EL (cell line): Measurements from ENCODE around the gene SPX.

ENCODE experiments used
- DNase-seq: peaks from one replicate; pipeline ENCODE4 v3.0.0-alpha.2; 2016

SPX gene

DNA sequence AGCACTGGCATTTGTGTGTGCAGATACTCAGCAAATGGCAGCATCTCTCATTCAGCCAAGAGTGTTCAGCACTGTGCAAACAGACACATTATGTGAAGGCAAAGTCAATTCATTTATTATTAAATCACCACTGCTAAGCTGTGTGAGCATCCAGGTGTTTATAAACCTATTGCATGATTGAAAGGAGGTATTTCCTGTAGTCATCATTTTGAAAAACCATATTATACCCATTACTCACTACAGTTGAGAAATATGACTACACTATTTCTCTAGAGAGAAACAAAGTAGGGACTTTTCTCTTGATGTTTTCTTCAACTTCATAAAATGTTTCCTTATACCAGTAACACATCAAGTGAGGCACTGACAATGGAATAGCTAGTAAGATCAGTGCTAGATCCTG lies 13.7 kb downstream of the SPX start:
- no peak for DNase-seq

DNA sequence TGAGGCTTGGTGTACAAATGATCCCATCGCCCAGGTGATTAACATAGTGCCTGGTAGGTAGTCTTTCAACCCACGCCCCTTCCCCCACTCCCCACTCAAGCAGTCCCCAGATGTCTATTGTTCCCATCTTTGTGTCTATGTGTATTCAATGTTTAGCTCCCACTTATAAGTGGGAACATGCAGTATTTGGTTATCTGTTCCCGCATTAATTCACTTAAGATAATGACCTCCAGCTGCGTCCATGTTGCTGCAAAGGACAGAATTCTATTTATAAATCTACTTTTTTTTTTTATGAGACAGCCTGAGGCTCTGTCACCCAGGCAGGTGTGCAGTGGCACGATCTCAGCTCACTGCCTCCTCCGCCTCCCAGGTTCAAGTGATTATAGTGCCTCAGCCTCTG lies 15.7 kb downstream of the SPX start:
- no peak for DNase-seq

DNA sequence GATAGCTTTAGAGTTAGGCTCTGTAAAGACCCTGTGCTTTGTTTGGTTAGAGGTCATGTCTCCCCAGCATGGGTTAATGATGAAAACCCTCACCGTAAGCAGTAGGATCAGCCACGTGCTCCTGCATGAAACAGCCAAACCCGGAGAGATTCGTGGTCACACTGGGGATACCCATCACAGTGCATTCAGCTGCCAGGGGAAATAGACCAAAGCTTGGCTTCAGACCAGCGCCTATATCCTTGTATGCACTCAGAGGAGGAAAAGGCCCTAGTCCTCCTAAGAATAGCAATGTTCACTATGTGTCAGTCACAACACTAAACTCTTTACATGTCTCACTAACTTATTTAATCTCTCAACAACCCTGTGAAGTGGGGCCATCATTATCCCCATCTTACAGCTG lies 16.3 kb downstream of the SPX start:
- no peak for DNase-seq

DNA sequence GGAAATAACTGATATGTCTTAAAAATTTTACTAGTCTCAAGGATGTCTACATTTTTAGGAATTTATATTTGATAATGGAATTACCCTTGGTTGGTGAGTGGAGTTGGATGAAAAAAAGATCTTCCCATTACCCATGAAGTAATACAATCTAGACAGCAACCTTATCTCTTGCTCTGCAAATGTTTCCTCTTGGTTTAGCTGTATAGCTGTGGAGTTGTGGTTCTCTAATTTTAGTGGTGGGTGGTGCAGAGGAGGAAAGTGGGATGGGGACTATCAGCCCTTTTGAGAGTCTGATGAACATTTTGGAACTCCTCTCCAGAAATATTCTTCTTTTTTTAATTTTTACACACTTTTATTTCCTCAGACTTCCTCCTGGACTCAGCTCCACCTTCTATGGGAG lies 17.1 kb downstream of the SPX start:
- DNase-seq: no peak

DNA sequence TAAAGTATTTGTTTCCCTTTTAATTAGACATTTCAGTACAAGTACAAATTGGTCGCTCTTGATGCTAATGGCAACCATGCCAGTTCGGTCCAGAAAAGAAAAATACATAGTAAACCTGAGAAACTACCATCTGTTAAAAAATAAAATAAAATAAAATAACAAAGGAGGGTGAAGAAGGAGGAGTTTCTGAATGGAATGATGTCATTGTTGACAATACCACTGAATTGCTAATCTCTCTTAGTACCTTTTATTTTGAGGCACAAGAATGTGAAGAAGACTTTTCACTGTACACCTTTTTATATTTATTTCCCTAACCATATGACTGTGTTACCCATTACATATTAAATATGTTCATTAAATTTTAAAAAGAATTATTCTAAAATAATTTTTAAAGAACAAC lies 19.5 kb downstream of the SPX start:
- DNase-seq: no peak

DNA sequence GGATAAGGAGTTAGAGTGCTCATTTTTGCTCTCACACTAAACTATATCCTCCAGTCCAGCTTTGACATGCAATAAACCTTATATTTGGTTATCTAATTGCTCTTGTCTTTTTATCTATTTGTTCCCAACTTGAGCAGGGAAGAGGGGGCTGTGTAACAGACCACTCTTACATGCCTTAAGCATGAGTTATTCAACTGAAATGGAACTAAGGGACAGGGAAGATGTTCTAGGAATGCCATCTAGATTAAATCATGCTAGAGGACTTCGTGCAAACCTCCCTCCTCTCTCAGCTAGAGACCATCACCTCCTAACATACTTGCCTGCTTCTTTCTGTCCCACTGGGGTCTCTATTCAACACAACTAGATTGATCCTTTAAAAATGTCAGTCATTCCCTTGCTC lies 20.6 kb downstream of the SPX start:
- DNase-seq: peak; percentile 58

DNA sequence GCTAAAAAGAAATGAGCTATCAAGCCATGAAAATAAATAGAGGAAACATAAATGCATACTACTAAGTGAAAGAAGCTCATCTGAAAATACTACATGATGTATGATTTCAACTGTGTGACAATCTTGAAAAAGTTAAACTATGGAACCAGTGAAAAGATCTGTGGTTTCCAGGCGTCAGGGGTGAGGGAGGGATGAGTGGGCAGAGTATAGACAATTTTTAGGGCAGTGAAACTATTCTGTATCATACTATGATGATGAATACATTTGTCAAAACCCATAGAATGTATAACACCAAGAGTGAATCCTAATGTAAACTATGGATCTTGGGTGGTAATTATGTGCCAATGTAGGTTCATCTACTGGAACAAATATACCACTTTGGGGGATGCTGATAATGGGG lies 21.3 kb downstream of the SPX start:
- no peak for DNase-seq

DNA sequence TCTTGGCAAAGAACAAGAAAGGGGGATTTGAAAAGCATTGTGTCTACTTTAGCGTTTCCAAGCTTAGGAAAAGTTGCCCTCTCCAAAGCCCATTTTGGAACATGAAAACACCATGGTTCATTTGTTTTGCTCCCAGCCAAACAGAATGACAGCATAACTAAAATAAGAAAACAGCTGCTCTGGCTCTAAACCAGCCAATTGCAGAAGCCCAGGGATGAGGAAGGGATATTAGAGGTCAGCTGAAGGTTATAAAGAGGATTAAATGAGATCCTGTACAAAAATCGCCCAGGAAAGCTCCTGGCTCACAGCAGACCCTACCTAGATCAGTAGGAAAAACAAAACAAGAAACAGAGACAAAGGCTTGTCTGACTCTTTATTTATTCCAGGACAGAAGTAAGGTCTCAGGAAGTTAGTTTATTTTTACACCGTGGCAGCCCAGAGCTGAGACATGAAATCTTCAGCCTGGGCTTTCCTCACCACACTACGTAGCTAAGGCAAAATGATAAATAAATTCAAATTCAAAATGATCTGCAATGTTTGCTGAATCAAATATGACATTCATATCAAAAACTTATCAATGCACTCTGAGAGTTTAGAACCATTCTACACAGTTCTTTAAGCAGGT lies 25.9 kb downstream of the SPX start:
- no peak for DNase-seq

DNA sequence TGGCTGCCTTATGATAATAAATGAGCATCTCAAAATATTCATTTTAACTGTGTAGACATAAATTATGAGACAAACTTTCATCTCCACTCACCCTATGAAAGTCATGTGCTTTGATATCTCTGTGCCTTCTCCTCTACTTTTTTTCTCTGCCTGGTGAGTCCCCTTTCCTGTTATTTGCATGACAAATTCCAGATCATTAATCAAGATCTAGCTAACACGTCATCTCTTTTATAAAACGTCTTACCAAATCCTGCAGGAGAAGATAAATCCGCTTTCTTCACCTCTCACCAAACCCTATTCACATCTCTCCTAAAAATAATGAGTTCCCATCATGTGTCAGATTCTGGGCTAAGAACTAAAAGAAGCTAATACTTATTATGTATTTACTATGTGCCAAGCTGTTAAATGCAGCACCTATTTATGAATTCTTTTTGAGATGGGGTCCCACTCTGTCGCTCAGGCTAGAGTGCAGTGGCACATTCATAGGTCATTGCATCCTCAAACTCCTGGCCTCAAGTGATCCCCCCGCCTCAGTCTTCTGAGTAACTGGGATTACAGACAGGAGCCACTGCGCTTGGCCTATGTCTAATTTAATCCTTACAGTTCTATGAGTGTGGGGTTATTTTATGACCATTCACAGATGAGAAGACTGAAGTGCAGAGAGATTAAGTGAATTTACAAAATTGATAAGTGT lies 26.7 kb downstream of the SPX start:
- no peak for DNase-seq

DNA sequence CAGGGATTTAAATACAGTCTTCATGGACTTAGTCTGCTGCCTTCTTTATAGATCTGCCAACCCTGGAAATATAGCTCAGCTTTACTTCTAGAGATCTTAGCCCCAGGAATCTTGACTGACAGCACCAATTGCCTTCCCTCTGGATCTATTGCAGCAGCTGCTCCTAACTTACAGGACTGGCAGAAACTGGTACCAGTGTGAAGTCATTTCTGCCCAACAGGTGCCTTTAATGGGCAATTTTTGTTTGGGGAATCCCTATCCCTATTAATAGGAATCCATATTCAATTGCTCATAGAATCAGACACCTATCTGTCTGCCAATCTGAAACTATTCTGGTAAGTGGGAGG lies 27.2 kb downstream of the SPX start:
- DNase-seq: no peak

DNA sequence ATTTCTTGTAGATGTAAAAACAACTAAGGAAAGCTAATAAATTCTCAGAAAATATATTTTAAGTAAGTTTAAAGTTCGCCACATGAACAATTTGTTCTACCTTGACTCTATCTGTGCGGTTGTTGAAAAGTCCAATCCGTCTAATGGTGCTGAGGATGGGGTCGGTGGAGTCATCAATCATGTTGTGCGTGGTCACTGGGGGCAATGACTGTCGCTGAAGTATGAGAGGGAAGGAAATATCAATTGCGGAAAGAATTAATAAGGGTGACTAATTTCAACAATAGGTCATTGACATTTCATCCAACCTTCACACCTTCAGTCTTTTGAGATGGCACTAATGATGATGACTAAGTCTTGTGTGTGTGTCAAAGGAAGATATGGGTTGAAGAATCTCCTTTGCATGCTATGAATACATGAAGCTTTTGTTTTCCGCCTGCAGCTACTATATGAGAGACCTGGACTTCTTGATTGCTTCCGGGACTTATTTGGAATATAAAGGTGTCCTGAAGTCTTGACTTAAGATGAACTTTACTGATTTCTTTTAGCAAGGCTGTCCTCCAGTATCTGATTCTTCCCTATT lies 32.1 kb downstream of the SPX start:
- no peak for DNase-seq

DNA sequence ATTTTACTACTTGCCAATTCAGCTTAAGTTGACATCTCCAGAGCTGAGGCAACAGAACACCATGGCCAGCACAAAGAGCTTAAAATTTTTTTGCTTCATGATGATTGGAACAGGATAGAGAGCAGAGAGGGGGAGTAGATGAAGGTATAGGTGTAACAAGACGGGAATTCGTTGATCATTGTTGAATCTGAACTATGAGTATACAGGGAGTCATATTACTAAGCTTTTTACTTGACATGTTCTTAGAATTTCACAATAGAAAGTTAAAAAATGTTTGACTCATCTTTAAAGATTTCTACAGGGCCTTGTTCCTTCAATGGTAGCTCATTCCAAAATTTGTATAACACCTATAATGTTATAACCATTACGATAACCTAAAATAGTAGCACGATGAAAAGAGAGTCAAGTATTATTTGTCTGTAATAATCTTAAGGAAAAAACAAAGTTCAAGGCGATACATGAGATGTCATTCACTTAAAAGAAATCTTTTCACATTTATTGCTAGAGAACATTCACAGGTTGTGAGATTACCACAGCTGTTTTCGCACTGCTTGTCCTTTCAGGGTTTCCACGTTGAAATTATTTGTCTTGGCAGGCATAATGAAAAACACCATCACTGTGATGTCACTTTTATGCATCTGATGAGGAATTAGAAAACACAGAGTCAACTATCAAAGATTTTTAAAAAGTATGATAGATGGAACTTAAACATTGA lies 33.9 kb downstream of the SPX start:
- peak; percentile 26 for DNase-seq

DNA sequence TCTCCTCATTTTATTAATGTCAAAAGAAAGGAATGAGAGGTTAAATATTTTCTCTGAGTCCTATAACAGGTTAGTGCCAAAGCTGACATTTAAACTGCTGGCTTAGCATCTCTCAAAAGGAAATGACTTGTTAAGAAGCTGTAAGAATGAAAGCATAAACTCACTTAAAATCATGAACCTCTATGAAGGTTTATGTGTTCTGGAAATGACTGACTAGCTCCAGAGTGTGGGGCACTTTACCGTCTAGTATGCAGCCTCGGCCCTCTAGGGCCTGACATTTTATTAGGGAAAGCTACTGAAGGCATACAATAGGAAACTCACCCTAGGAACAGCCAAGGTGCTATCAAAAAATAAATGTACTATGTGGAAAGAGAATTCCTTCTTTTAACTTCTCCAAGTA lies 35.1 kb downstream of the SPX start:
- no peak for DNase-seq

DNA sequence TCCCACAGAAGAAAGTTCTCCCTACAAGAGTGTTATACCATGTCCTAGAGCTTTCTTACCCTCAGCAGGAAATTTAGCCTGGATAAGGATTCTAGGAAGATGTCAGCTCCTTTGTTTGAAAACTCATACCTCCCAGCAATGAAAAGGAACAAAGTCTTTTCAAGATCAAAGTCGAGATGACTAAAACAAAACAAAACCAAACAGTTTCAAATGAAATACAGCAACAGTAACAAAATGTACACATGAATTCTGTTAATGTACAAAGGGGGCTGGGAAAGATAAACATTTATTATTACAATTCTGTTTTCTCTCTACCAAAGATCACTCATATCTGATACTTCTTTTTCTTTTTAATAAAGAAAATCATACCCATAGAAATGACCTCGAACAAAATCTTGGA lies 36.8 kb downstream of the SPX start:
- DNase-seq: no peak

DNA sequence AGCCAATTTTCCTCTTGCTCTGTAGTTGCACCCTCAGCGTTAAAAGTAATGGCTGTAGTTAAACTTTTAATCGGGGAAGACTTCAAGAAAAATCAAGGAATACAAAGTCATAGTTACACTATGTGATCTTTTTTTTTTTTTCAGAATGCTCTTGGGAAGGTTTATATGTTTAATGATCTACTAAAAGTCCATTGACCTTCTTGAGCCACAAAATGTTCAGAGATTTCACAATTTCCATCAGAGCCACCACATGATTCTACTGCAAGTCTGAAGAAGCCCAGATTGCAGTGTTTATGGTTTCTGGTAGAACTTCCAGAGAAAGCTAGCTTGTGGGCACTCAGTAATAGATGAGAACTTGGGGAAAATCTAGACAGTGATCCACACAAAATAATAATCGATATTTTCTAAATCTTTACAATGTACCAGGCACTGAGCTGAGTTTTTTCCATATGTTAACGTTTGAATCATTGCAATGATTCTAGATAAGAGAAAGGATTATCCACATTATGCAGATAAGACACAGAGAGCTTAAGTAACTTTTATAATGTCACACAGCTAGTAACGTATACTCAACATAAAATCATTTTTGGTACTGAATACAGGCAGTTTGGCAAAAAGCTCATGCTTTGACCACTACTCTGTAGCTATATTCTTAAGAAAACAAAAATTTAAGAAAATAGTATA lies 40.3 kb downstream of the SPX start:
- no peak for DNase-seq

DNA sequence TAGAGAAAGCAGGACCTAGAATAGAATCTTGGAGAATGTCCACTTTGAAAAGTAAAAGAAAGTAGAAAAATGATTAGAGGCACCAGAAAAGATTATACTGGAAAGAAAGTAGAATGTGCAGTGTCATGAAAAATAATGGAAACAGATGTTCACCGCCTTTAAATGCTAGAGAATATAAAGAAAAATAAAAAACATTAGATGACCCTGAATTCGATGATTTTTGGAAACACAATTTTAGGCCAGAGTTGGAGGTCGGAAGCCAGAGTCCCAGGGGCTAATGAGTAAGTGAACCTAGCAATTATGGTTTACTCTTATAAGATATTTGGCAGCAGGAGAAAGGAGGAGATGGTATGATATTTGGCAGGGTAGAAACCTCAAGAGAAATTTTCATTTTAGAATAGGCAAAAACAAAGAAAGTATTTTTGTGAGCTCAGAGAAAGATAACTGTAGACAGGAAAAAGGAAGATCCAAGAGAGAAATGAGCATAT lies 40.9 kb downstream of the SPX start:
- DNase-seq: no peak

DNA sequence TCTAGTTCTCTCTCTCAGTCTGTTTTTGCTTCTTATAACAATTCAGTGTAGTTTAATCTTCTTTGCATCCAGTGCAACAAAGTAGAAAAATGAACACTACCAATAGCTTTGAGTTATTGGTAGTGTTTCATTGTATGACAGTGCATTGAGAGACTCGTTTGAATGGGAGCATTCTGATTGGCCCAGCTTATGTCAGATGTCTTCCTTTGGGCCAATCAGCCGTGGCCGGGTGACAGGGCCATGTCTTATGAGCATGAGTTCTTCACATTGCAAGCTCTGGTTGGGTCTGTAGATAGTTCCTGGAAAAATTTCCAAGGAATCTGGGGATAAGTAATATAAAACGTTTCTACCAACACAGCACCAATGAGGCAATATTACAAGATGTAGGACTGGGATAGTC lies 42.0 kb downstream of the SPX start:
- DNase-seq: no peak

DNA sequence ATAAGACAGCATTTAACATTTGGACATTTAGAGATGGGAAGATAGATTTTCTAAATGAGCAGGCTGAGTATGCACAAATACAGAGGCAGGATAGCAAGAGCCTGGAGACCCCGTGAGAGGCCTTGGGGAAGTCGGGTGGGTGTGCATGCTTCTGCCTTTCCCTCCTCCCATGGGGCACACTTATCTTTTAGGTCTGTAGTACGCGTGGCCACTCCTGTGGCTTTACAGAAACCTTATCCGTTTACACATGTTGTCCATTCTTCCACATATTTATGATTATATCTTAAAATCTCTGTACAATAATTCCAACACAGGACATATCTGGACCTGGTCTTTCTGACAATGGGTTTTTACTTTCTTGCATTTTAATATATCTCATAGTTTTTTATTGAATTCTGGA lies 45.0 kb downstream of the SPX start:
- no peak for DNase-seq

DNA sequence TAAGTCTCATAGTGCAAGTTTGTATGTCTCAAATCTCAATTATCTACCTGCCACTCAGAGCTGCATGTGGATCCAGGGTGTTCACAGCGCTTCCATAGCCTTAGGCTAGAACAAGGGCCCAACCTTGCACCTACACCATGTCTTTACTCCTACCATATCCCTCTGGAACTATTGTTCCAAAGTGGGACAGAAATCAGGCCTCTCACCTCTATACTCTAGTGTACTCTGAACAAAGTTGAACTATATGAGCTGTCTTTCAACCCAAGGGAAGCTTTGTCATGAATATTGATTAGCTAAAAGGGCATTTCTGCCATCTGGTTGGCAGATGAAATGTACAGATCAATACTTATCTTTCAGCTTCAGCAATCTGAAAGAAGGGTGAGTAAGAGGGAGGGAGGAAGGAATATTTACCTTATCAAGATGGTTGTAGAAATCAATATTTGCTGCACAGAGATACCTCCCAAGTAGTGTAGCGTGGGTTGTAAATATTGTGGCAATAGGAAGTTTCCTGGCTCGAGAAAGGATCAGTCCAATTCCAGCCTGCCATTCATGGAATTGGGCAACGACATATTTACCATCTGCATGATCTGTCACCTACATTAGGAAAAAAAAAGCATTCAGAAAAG lies 47.8 kb downstream of the SPX start:
- no peak for DNase-seq

DNA sequence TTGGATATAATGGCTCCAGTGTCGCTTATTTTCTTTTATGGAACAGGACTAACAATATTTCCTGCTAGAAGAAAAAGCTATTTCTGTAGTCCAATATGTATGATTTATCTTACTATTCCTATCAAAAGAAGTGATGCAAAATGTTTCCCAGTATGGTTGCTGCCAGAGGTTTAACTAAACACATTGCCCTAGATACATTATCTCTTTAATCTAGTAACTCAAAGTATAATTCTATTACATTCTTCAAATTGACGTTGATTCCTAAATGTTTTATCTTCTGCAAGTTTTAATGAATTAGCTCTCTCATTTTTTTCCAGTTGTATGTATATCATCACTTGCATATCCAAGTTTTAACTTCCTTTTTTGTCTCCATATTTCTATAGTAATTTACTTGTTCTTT lies 50.3 kb downstream of the SPX start:
- DNase-seq: no peak

DNA sequence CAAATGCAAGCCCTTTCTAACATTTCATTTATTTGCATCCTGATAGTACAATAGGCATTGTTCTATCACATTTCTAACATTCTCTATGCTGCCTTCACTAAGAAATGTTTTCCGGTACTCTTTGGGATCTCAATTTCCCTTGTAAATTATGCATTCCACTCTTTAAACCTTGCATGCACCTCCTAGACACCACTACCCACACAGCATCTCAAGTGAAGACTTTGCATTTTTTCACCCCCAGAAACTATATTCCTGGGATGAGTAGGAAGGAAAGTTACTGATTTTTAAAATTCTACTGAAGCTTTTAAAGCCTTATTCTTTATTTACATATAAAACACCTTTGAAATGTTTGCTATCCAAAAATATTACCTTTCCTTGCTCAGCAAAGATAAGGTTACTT lies 51.4 kb downstream of the SPX start:
- DNase-seq: no peak

DNA sequence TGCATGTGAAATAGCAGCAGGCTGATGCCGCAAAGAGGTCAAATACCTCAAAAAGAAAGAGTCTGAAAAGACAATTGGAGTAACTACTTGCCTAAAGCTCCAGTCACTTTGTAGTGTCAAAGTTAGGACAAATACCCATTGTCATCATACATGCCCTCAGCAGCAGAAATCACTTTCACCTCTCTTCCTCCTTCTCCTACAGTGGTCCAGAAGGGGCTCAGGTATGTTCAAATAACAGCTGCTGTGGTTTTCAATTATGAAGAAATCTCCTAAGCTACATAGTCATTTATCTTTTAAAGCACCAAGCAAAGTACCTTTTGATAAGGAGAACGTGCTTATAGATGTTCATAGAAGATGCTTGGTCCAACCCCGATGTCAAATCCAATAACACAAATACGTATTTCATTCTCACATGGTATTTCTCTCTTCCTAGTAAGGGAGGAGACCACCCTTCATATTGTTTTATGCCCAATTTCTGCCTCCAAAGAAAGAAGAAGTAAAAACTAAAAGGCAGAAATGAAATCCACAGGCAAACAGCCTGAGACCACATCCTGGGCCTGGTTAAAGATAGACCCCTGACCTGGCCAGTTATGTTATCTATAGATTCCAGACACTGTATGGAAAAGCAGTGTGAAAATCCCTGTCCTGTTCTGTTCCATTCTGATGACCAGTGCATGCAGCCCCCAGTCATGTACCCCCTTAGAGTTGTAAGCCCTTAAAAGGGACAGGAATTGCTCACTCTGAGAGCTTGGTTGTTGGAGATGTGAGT lies 54.8 kb downstream of the SPX start:
- no peak for DNase-seq
